ENCODE measurements around the gene PCDHGA1.
"Not testable (repeated sequence)": the region's sequence is repeated elsewhere in the genome, so short reads cannot be mapped to it uniquely, and the experiment has no call there.

PCDHGA1 gene

GRCh38 chr5:141382469-141383294, 52.4 kb downstream of the PCDHGA1 start, which contains the start of gene PCDHGA7:
Gene PCDHGA7, plus strand, starts transcription at chr5:141382742. Its CDS starts 158 bp downstream, at chr5:141382900.
- FAIRE-seq (no peak), DNase-seq (ENCODE audit: low spot score) (no peak)

DNA sequence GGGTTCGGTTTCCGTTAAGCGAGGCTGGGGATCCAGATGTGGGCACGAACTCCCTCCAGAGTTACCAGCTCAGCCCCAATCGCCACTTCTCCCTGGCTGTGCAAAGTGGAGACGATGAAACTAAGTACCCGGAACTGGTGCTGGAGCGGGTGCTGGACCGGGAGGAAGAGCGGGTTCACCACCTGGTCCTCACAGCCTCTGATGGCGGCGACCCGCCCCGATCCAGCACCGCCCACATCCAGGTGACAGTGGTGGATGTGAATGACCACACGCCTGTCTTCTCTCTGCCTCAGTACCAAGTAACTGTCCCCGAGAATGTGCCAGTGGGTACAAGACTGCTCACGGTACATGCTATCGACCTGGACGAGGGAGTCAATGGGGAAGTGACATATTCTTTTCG, 53.0 kb downstream of the PCDHGA1 start:
- DNase-seq (ENCODE audit: low spot score), result no peak
- no peak for FAIRE-seq

- no peak for FAIRE-seq
- no peak for DNase-seq (ENCODE audit: low spot score)
Measured at GRCh38 chr5:141384471-141385267, 54.4 kb downstream of the PCDHGA1 start.

- not testable (repeated sequence) for FAIRE-seq; DNase-seq (ENCODE audit: low spot score)
Measured at GRCh38 chr5:141387557-141388311, 57.4 kb downstream of the PCDHGA1 start, which contains the start of gene PCDHGB4. Gene PCDHGB4, plus strand, starts transcription at chr5:141387698. Its CDS starts 187 bp downstream, at chr5:141387885.

- DNase-seq (ENCODE audit: low spot score), result no peak
- FAIRE-seq, result no peak
Measured at GRCh38 chr5:141388661-141389060, 58.3 kb downstream of the PCDHGA1 start.

- DNase-seq (ENCODE audit: low spot score) (no peak), FAIRE-seq (no peak)
Measured at GRCh38 chr5:141389153-141390042, 59.1 kb downstream of the PCDHGA1 start.

GRCh38 chr5:141392429-141393198, 62.3 kb downstream of the PCDHGA1 start, which contains the start of gene PCDHGA8:
Gene PCDHGA8, plus strand, starts transcription at chr5:141392633. Its CDS starts 181 bp downstream, at chr5:141392814.
- FAIRE-seq (no peak), DNase-seq (ENCODE audit: low spot score) (no peak)

- FAIRE-seq (no peak), DNase-seq (ENCODE audit: low spot score) (no peak)
Measured at GRCh38 chr5:141393267-141393666, 63.0 kb downstream of the PCDHGA1 start.

- DNase-seq (ENCODE audit: low spot score); FAIRE-seq: not testable (repeated sequence)
Measured at GRCh38 chr5:141394401-141395187, 64.3 kb downstream of the PCDHGA1 start.

DNA sequence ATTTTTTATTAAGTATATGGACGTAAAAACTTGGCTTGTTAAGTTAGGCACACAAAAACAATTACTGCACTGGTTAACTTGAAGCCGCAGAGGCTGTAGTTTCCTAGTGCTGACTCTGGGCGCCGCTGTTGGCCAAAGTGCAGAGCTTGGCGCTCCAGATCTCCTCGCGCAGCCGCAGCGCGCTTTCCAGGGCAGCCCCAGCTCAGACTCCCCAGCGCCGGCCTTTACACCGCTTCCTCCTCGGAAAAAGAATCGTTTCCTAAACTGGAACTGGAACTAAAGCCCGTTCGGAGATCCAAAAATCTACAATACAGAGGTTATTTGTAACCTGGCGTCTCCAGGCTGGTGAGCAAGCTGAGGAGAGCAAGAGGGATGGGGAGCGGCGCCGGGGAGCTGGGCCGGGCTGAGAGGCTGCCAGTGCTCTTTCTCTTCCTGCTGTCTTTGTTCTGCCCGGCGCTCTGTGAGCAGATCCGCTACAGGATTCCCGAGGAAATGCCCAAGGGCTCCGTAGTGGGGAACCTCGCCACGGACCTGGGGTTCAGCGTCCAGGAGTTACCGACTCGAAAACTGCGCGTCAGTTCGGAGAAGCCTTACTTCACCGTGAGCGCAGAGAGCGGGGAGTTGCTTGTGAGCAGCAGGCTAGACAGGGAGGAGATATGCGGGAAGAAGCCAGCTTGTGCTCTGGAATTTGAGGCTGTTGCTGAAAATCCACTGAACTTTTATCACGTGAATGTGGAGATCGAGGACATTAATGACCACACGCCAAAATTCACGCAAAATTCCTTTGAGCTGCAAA, 67.6 kb downstream of the PCDHGA1 start, which contains the start of gene PCDHGB5:
PCDHGB5 (plus strand) TSS at position 192 of the 796 bp plus-strand sequence; CDS start at position 373, 181 bp downstream.
- DNase-seq (ENCODE audit: low spot score); FAIRE-seq: not testable (repeated sequence)

GRCh38 chr5:141398608-141399007, 68.3 kb downstream of the PCDHGA1 start:
- no peak for FAIRE-seq
- no peak for DNase-seq (ENCODE audit: low spot score)

- DNase-seq (ENCODE audit: low spot score), result no peak
- FAIRE-seq, result no peak
Measured at GRCh38 chr5:141399555-141400258, 69.4 kb downstream of the PCDHGA1 start.

- DNase-seq (ENCODE audit: low spot score) (no peak), FAIRE-seq (no peak)
Measured at GRCh38 chr5:141402553-141403243, 72.4 kb downstream of the PCDHGA1 start, which contains the start of gene PCDHGA9. Gene PCDHGA9, plus strand, starts transcription at chr5:141402778. Its CDS starts 175 bp downstream, at chr5:141402953.

GRCh38 chr5:141403387-141403786, 73.1 kb downstream of the PCDHGA1 start:
- DNase-seq (ENCODE audit: low spot score) (no peak), FAIRE-seq (no peak)

DNA sequence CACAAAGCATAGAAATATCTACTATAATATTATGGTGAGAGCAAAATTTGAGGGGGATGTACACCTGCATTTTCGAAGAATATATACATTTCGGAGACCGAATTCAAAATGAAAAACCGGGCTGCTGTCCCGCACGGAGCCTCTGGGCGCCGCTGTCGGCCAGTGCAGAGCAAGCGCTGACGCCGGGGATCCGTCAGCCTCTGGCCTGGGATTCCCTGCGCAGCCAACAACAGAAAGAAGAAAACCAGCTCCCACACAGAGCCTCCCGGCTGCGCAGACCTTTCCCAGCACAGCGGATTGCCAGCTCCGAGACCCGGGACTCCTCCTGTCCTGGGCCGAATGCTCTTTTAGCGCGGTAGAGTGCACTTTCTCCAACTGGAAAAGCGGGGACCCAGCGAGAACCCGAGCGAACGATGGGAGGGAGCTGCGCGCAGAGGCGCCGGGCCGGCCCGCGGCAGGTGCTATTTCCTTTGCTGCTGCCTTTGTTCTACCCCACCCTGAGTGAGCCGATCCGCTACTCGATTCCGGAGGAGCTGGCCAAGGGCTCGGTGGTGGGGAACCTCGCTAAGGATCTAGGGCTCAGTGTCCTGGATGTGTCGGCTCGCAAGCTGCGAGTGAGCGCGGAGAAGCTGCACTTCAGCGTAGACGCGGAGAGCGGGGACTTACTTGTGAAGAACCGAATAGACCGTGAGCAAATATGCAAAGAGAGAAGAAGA, 77.6 kb downstream of the PCDHGA1 start, which contains the start of gene PCDHGB6:
PCDHGB6 (plus strand) TSS at position 232 of the 716 bp plus-strand sequence; CDS start at position 414, 182 bp downstream.
- peak; percentile 35 for DNase-seq (ENCODE audit: low spot score)
- FAIRE-seq, result not testable (repeated sequence)
